SU-DHL-6 (cell line): ENCODE results near the gene MIPEP.

Experiments used
- H2AFZ ChIP-seq: fragments of 200-600 bp; sonication (generic); 2 replicates; pipeline ENCODE4 v1.6.1; 2014; ENCODE audit warnings: low read depth, mild to moderate bottlenecking, moderate library complexity, mixed read lengths, antibody characterized with exemption, low read length; ENCODE audit not compliant: severe bottlenecking
- H3F3A ChIP-seq: fragments of 200-600 bp; shearing (Covaris generic); 2 replicates; pipeline ENCODE4 v1.6.0; 2016; ENCODE audit warnings: antibody characterized with exemption, mild to moderate bottlenecking; ENCODE audit not compliant: insufficient read depth
- H3K27ac ChIP-seq: fragments of 200-600 bp; sonication (generic); 2 replicates; pipeline ENCODE4 v1.5.1; 2016; ENCODE audit warnings: low read depth, mild to moderate bottlenecking, low read length, moderate library complexity, mixed read lengths
- H3K27me3 ChIP-seq: fragments of 200-600 bp; sonication (generic), shearing (Covaris generic); 2 replicates; pipeline ENCODE4 v1.6.0; 2014; ENCODE audit warnings: mild to moderate bottlenecking, low read length
- H3K36me3 ChIP-seq: fragments of 200-600 bp; sonication (generic); 2 replicates; pipeline ENCODE4 v1.6.1; 2014; ENCODE audit warnings: mild to moderate bottlenecking, low read length, mixed read lengths
- H3K4me2 ChIP-seq: fragments of 300-600, 200-600 bp; shearing (Covaris generic), sonication (generic); 2 replicates; pipeline ENCODE4 v1.6.0; 2014; ENCODE audit warnings: low read length, low read depth, mild to moderate bottlenecking; ENCODE audit not compliant: poor library complexity, severe bottlenecking
- H3K4me3 ChIP-seq: fragments of 200-600 bp; sonication (generic); 2 replicates; pipeline ENCODE4 v1.5.1; 2014; ENCODE audit warnings: antibody characterized with exemption, low read length, mild to moderate bottlenecking, mixed read lengths; ENCODE audit not compliant: insufficient read depth, poor library complexity, severe bottlenecking
- H3K79me2 ChIP-seq: fragments of 200-600 bp; sonication (generic); 2 replicates; pipeline ENCODE4 v1.6.1; 2014; ENCODE audit warnings: mild to moderate bottlenecking, low read length, moderate library complexity; ENCODE audit not compliant: insufficient read depth
- H3K9ac ChIP-seq: fragments of 200-600 bp; sonication (generic); 2 replicates; pipeline ENCODE4 v1.7.0; 2014; ENCODE audit warnings: mild to moderate bottlenecking, low read length
- H3K9me2 ChIP-seq: fragments of 200-600 bp; sonication (generic); replicated peaks from 2 replicates; pipeline ENCODE4 v1.6.1; 2014; ENCODE audit warnings: low read length; ENCODE audit not compliant: insufficient read depth
- H3K9me3 ChIP-seq: fragments of 200-600 bp; sonication (generic); 2 replicates; pipeline ENCODE4 v1.6.1; 2014; ENCODE audit warnings: low read length, mixed read lengths; ENCODE audit not compliant: insufficient read depth
- H4K20me1 ChIP-seq: fragments of 200-600 bp; sonication (generic); 2 replicates; pipeline ENCODE4 v1.6.1; 2014; ENCODE audit warnings: low read depth, mild to moderate bottlenecking, antibody characterized with exemption, low read length, moderate library complexity, mixed read lengths
- CTCF ChIP-seq: fragments of 200-600 bp; sonication (generic); IDR thresholded peaks from one replicate; pipeline ENCODE4 v1.5.1; 2017; ENCODE audit warnings: antibody characterized with exemption, mild to moderate bottlenecking, low read length, moderate library complexity; ENCODE audit not compliant: insufficient read depth, poor library complexity, severe bottlenecking
- EZH2phosphoT487 ChIP-seq: fragments of 200-600 bp; sonication (generic), shearing (Covaris generic); conservative IDR thresholded peaks from 2 replicates; pipeline ENCODE4 v1.6.1; 2018; ENCODE audit warnings: mild to moderate bottlenecking, antibody characterized with exemption, low read length, moderate library complexity, mixed read lengths

Gene MIPEP

GRCh38 chr13:23771552-23771951, 117.6 kb downstream of the MIPEP start:
- Histone ChIP-seq H2AFZ (no peak overlapping the region), H3K9me3 (no peaks in the 10 kb centered on the region), H3K79me2 (no peaks in the 10 kb centered on the region), H3F3A (no peaks in the 10 kb centered on the region), H3K9ac (no peak overlapping the region), H4K20me1 (no peaks in the 10 kb centered on the region), H3K4me3 (no peak overlapping the region), H3K27ac (no peak overlapping the region), H3K9me2 (no peaks in the 10 kb centered on the region), H3K36me3 (no peaks in the 10 kb centered on the region), H3K27me3 (no peaks in the 10 kb centered on the region), H3K4me2 (no peak overlapping the region)
- TF ChIP-seq EZH2phosphoT487 = no peak
- TF ChIP-seq CTCF = no peak

GRCh38 chr13:23770973-23771372, 118.2 kb downstream of the MIPEP start:
- Histone ChIP-seq H3K9me3 (no peaks in the 10 kb centered on the region), H3F3A (no peaks in the 10 kb centered on the region), H4K20me1 (no peaks in the 10 kb centered on the region), H3K4me3 (no peak overlapping the region), H3K79me2 (no peaks in the 10 kb centered on the region), H2AFZ (no peak overlapping the region), H3K36me3 (no peaks in the 10 kb centered on the region), H3K27me3 (no peaks in the 10 kb centered on the region), H3K9me2 (no peaks in the 10 kb centered on the region), H3K27ac (no peak overlapping the region), H3K4me2 (no peak overlapping the region), H3K9ac (no peak overlapping the region)
- TF ChIP-seq EZH2phosphoT487 (no peak), CTCF (no peak)

- Histone ChIP-seq H3K27ac (no peak overlapping the region), H3F3A (no peaks in the 10 kb centered on the region), H3K79me2 (no peaks in the 10 kb centered on the region), H3K4me3 (no peak overlapping the region), H3K9me3 (no peaks in the 10 kb centered on the region), H4K20me1 (no peaks in the 10 kb centered on the region), H3K9ac (no peak overlapping the region), H3K9me2 (no peaks in the 10 kb centered on the region), H3K27me3 (no peaks in the 10 kb centered on the region), H3K4me2 (no peak overlapping the region), H3K36me3 (no peaks in the 10 kb centered on the region), H2AFZ (no peak overlapping the region)
- no peak for TF ChIP-seq EZH2phosphoT487
- no peak for TF ChIP-seq CTCF
These were observed 118.8 kb downstream of the MIPEP start for GRCh38 chr13:23770428-23770827.

GRCh38 chr13:23769401-23769800, 119.8 kb downstream of the MIPEP start:
- Histone ChIP-seq H3K9me3 (no peaks in the 10 kb centered on the region), H3K4me3 (no peak overlapping the region), H3K4me2 (no peak overlapping the region), H2AFZ (no peak overlapping the region), H3K27ac (no peak overlapping the region), H3K79me2 (no peaks in the 10 kb centered on the region), H3F3A (no peaks in the 10 kb centered on the region), H3K36me3 (no peaks in the 10 kb centered on the region), H4K20me1 (no peaks in the 10 kb centered on the region), H3K9ac (no peak overlapping the region), H3K9me2 (no peaks in the 10 kb centered on the region), H3K27me3 (no peaks in the 10 kb centered on the region)
- no peak for TF ChIP-seq CTCF
- no peak for TF ChIP-seq EZH2phosphoT487
